DOHH2 (cell line): ENCODE measurements around the gene TAT.

Source experiments
- CTCF ChIP-seq: fragments of 200-600 bp; sonication (generic); IDR thresholded peaks from one replicate; pipeline ENCODE4 v1.5.1; 2014; ENCODE audit warnings: antibody characterized with exemption, mild to moderate bottlenecking, low read depth, low read length; ENCODE audit not compliant: poor library complexity, severe bottlenecking
- EZH2phosphoT487 ChIP-seq: fragments of 200-600 bp; sonication (generic); IDR thresholded peaks from 2 replicates; pipeline ENCODE4 v1.6.1; 2017; ENCODE audit warnings: borderline replicate concordance, mild to moderate bottlenecking, antibody characterized with exemption, low read length, moderate library complexity, mixed read lengths

GRCh38 chr16:71555230-71555891 is 21.5 kb downstream of the TAT start:
- no peak for TF ChIP-seq CTCF
- TF ChIP-seq EZH2phosphoT487: no peak
